Stomach (tissue), 4 donors: Measurements from ENCODE around the gene OPCML.

Experiments used
- CTCF ChIP-seq, 7 experiments: fragments of 450-650 bp in 4 of 7; fragments of 200-600 bp in 3 of 7; sonication (generic) in 3 of 7; IDR thresholded peaks; one replicate each; pipeline ENCODE4 v1.5.1; 2016 to 2019; ENCODE audit warnings: antibody characterized with exemption in 7 of 7, control low read depth in 2 of 7, mild to moderate bottlenecking in 1 of 7
- EP300 ChIP-seq: sonication (generic); formaldehyde crosslinking; IDR thresholded peaks from one replicate; pipeline ENCODE4 v1.6.1; 2017; ENCODE audit warnings: antibody characterized with exemption
- POLR2A ChIP-seq, 4 donors: fragments of 450-650 bp; IDR thresholded peaks; one replicate each; pipeline ENCODE4 v1.6.1; 2016; ENCODE audit warnings: antibody characterized with exemption in 4 of 4, control low read depth in 2 of 4, mild to moderate bottlenecking in 1 of 4, moderate library complexity in 1 of 4
- POLR2AphosphoS5 ChIP-seq, 3 donors: sonication (generic); formaldehyde crosslinking; IDR thresholded peaks; one replicate each; pipeline ENCODE4 v1.6.1; 2016; ENCODE audit warnings: antibody characterized with exemption in 3 of 3

GRCh38 chr11:133552938-133553337, 20.6 kb upstream of the OPCML start:
- TF ChIP-seq CTCF (IDR thresholded peaks at IDR 0.05) (no peak), EP300 (no peak), POLR2AphosphoS5 (IDR thresholded peaks at IDR 0.05) (no peak), POLR2A (IDR thresholded peaks at IDR 0.05) (no peak)
